ENCODE measurements around the gene NCDN.
"Not testable (repeated sequence)": the region's sequence is repeated elsewhere in the genome, so short reads cannot be mapped to it uniquely, and the experiment has no call there.

Gene NCDN

GRCh38 chr1:35568975-35569395, 11.4 kb downstream of the NCDN start:
- DNase-seq (ENCODE audit: low read depth, low spot score): no peak

- DNase-seq (ENCODE audit: low read depth, low spot score): no peak
Measured at GRCh38 chr1:35569936-35570335, 12.3 kb downstream of the NCDN start.

- DNase-seq (ENCODE audit: low read depth, low spot score): no peak
Measured at GRCh38 chr1:35570589-35571137, 13.1 kb downstream of the NCDN start.

- DNase-seq (ENCODE audit: low read depth, low spot score): no peak
Measured at GRCh38 chr1:35571263-35571662, 13.7 kb downstream of the NCDN start.

- DNase-seq (ENCODE audit: low read depth, low spot score): no peak
Measured at GRCh38 chr1:35572296-35572695, 14.7 kb downstream of the NCDN start.

- DNase-seq (ENCODE audit: low read depth, low spot score): no peak
Measured at GRCh38 chr1:35573198-35574124, 15.9 kb downstream of the NCDN start, which contains the start of gene TFAP2E. Gene TFAP2E, plus strand, starts transcription at chr1:35573314. Its CDS starts 264 bp downstream, at chr1:35573578.

- no peak for DNase-seq (ENCODE audit: low read depth, low spot score)
Measured at GRCh38 chr1:35574125-35574654, 16.6 kb downstream of the NCDN start.

- no peak for DNase-seq (ENCODE audit: low read depth, low spot score)
Measured at GRCh38 chr1:35574655-35575415, 17.2 kb downstream of the NCDN start.

- DNase-seq (ENCODE audit: low read depth, low spot score): no peak
Measured at GRCh38 chr1:35575416-35575958, 17.9 kb downstream of the NCDN start.

- no peak for DNase-seq (ENCODE audit: low read depth, low spot score)
Measured at GRCh38 chr1:35576061-35576765, 18.6 kb downstream of the NCDN start.

GRCh38 chr1:35576766-35577070, 19.1 kb downstream of the NCDN start:
- DNase-seq (ENCODE audit: low read depth, low spot score): not testable (repeated sequence)

- no peak for DNase-seq (ENCODE audit: low read depth, low spot score)
Measured at GRCh38 chr1:35577071-35577998, 19.7 kb downstream of the NCDN start.

- DNase-seq (ENCODE audit: low read depth, low spot score): no peak
Measured at GRCh38 chr1:35580949-35581388, 23.4 kb downstream of the NCDN start.

- DNase-seq (ENCODE audit: low read depth, low spot score): not testable (repeated sequence)
Measured at GRCh38 chr1:35581621-35582020, 24.0 kb downstream of the NCDN start.

GRCh38 chr1:35585281-35585680, 27.7 kb downstream of the NCDN start:
- no peak for DNase-seq (ENCODE audit: low read depth, low spot score)

GRCh38 chr1:35585805-35586204, 28.2 kb downstream of the NCDN start:
- DNase-seq (ENCODE audit: low read depth, low spot score): not testable (repeated sequence)

- DNase-seq (ENCODE audit: low read depth, low spot score): no peak
Measured at GRCh38 chr1:35586808-35587207, 29.2 kb downstream of the NCDN start.

- no peak for DNase-seq (ENCODE audit: low read depth, low spot score)
Measured at GRCh38 chr1:35587736-35588135, 30.1 kb downstream of the NCDN start.

GRCh38 chr1:35588197-35588910, 30.8 kb downstream of the NCDN start:
- no peak for DNase-seq (ENCODE audit: low read depth, low spot score)

All from brain pericyte (primary cell).